WTC11 (cell line): Measurements from ENCODE around the gene UTP11. TPM values are rescaled to one million over a fixed set of nuclear protein-coding genes. Genes with fewer than 3 reads are reported as not detected.

Experiments used
- ATAC-seq: fragments of 200-7000 bp; cut with Tn5 transposase; 2 replicates; pipeline ENCODE4 v1.10.0; 2021; ENCODE audit warnings: mild to moderate bottlenecking, moderate library complexity
- CTCF ChIA-PET: fragments of 300-600 bp; sonication (Branson Sonifier 250); formaldehyde crosslinking; loops from one replicate; lab custom pipeline; 2021; ENCODE audit warnings: antibody characterized with exemption; lab: Charles Lee
- POLR2A ChIA-PET: fragments of 350-600 bp; sonication (Branson Sonifier 250); formaldehyde crosslinking; loops from one replicate; lab custom pipeline; 2021; ENCODE audit warnings: antibody characterized with exemption; lab: Charles Lee
- DNase-seq: peaks from one replicate; pipeline ENCODE4 v3.0.0; 2021; ENCODE audit warnings: low spot score
- H3K27ac Mint-ChIP-seq: 2 replicates; pipeline ENCODE4 v1.8.0; 2021; ENCODE audit warnings: mixed read lengths
- H3K27me3 Mint-ChIP-seq: 2 replicates; pipeline ENCODE4 v1.8.0; 2021; ENCODE audit warnings: low read depth, mild to moderate bottlenecking, moderate library complexity, mixed read lengths
- H3K36me3 Mint-ChIP-seq: 2 replicates; pipeline ENCODE4 v1.8.0; 2021; ENCODE audit warnings: mixed read lengths
- H3K4me1 Mint-ChIP-seq: 2 replicates; pipeline ENCODE4 v1.8.0; 2022; ENCODE audit warnings: mixed read lengths
- H3K4me3 Mint-ChIP-seq: 2 replicates; pipeline ENCODE4 v1.8.0; 2021; ENCODE audit warnings: mild to moderate bottlenecking, moderate library complexity, mixed read lengths
- H3K9me3 Mint-ChIP-seq: 2 replicates; pipeline ENCODE4 v1.8.0; 2021; ENCODE audit warnings: mixed read lengths
- AFF4 ChIP-seq: sonication (generic); formaldehyde crosslinking; IDR thresholded peaks from 2 replicates; pipeline ENCODE4 v1.8.1; 2023; ENCODE audit warnings: mild to moderate bottlenecking, missing genetic modification reagents, borderline replicate concordance
- ETV6 ChIP-seq: sonication (generic); formaldehyde crosslinking; IDR thresholded peaks from 2 replicates; pipeline ENCODE4 v1.8.1; 2022; ENCODE audit warnings: mild to moderate bottlenecking, missing genetic modification reagents
- KAT7 ChIP-seq: sonication (generic); formaldehyde crosslinking; IDR thresholded peaks from 2 replicates; pipeline ENCODE4 v1.8.1; 2023; ENCODE audit warnings: missing genetic modification reagents, mild to moderate bottlenecking, borderline replicate concordance
- MAX ChIP-seq: sonication (generic); formaldehyde crosslinking; IDR thresholded peaks from 2 replicates; pipeline ENCODE4 v1.8.0; 2022; ENCODE audit warnings: mild to moderate bottlenecking, missing genetic modification reagents
- NFATC4 ChIP-seq: fragments of 250-450 bp; sonication (Bioruptor Pico); IDR thresholded peaks from 2 replicates; pipeline ENCODE4 v1.9.0; 2021; ENCODE audit warnings: mild to moderate bottlenecking
- PRRX2 ChIP-seq: fragments of 250-450 bp; sonication (Bioruptor Pico); IDR thresholded peaks from 2 replicates; pipeline ENCODE4 v1.8.0; 2021; ENCODE audit warnings: mild to moderate bottlenecking
- SMAD4 ChIP-seq: sonication (generic); formaldehyde crosslinking; IDR thresholded peaks from 2 replicates; pipeline ENCODE4 v1.8.0; 2022; ENCODE audit warnings: mild to moderate bottlenecking, missing genetic modification reagents
- ZNF396 ChIP-seq: fragments of 250-450 bp; sonication (Bioruptor Pico); IDR thresholded peaks from 2 replicates; pipeline ENCODE4 v1.8.0; 2021; ENCODE audit warnings: mild to moderate bottlenecking, moderate library complexity, borderline replicate concordance
- ZNF425 ChIP-seq: fragments of 250-450 bp; sonication (Bioruptor Pico); conservative IDR thresholded peaks from 2 replicates; pipeline ENCODE4 v1.9.0; 2021; ENCODE audit warnings: mild to moderate bottlenecking
- ZNF512 ChIP-seq: sonication (generic); formaldehyde crosslinking; IDR thresholded peaks from 2 replicates; pipeline ENCODE4 v1.8.1; 2022; ENCODE audit warnings: missing genetic modification reagents, borderline replicate concordance
- total RNA-seq: library from RNA; stranded (reverse); gene quantifications from 3 replicates; pipeline ENCODE4 v1.2.3, GENCODE V29; 2021
- TF ChIP-seq, protein P1 (sequence below): fragments of 250-450 bp; sonication (Bioruptor Pico); IDR thresholded peaks from 2 replicates; pipeline ENCODE4 v1.9.0; 2021; ENCODE audit warnings: mild to moderate bottlenecking, borderline replicate concordance
- TF ChIP-seq, protein P2 (sequence below): sonication (generic); formaldehyde crosslinking; conservative IDR thresholded peaks from 2 replicates; pipeline ENCODE4 v1.8.1; 2022; ENCODE audit warnings: mild to moderate bottlenecking, missing genetic modification reagents

UTP11 gene
- total RNA-seq, 1 experiment from 2014 or later = 42.2 TPM

DNA sequence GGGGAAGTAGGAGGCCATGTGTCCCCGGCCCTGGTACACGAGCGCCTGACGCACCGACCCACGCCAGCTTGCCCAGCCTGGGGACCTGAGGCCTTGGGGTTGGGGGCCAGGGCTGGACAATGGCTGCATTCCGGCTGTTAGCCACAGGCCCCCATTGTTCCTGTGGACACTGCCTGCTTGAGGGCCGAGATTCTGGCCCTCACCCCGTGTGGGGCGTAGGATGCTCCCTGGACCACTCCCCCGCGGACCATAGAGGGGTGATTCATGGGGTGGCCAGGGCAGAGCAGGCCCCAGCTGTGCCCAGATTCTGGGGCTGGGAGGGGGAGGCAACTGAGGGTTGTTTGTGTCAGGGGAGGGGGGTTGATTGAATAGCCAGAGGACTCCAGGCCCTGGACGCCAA is 22.3 kb downstream of the UTP11 start:
- Mint-ChIP-seq H3K27ac (no peak overlapping the region), H3K36me3 (peaks cover 13% of the 10 kb centered on the region), H3K27me3 (peaks cover 2% of the 10 kb centered on the region; the same call in 1 of the 2 replicates), H3K4me1 (peaks cover 17% of the 10 kb centered on the region), H3K4me3 (no peak overlapping the region), H3K9me3 (peaks cover 11% of the 10 kb centered on the region)
- ChIA-PET CTCF (no interaction called here), POLR2A (no interaction called here)
- no peak for ATAC-seq
- DNase-seq = no peak
- TF ChIP-seq MAX (CRISPR knock-in tag) (no peak), PRRX2 (CRISPR knock-in tag) (no peak), ZNF425 (CRISPR knock-in tag) (no peak), KAT7 (CRISPR knock-in tag) (no peak), ETV6 (CRISPR knock-in tag) (no peak), SMAD4 (CRISPR knock-in tag) (no peak), ZNF512 (CRISPR knock-in tag) (no peak), AFF4 (CRISPR knock-in tag) (no peak), ZNF396 (CRISPR knock-in tag) (no peak), NFATC4 (CRISPR knock-in tag) (no peak)
- TF ChIP-seq, protein P1, sequence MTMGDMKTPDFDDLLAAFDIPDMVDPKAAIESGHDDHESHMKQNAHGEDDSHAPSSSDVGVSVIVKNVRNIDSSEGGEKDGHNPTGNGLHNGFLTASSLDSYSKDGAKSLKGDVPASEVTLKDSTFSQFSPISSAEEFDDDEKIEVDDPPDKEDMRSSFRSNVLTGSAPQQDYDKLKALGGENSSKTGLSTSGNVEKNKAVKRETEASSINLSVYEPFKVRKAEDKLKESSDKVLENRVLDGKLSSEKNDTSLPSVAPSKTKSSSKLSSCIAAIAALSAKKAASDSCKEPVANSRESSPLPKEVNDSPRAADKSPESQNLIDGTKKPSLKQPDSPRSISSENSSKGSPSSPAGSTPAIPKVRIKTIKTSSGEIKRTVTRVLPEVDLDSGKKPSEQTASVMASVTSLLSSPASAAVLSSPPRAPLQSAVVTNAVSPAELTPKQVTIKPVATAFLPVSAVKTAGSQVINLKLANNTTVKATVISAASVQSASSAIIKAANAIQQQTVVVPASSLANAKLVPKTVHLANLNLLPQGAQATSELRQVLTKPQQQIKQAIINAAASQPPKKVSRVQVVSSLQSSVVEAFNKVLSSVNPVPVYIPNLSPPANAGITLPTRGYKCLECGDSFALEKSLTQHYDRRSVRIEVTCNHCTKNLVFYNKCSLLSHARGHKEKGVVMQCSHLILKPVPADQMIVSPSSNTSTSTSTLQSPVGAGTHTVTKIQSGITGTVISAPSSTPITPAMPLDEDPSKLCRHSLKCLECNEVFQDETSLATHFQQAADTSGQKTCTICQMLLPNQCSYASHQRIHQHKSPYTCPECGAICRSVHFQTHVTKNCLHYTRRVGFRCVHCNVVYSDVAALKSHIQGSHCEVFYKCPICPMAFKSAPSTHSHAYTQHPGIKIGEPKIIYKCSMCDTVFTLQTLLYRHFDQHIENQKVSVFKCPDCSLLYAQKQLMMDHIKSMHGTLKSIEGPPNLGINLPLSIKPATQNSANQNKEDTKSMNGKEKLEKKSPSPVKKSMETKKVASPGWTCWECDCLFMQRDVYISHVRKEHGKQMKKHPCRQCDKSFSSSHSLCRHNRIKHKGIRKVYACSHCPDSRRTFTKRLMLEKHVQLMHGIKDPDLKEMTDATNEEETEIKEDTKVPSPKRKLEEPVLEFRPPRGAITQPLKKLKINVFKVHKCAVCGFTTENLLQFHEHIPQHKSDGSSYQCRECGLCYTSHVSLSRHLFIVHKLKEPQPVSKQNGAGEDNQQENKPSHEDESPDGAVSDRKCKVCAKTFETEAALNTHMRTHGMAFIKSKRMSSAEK (CRISPR knock-in tag) = no peak
- TF ChIP-seq, protein P2, sequence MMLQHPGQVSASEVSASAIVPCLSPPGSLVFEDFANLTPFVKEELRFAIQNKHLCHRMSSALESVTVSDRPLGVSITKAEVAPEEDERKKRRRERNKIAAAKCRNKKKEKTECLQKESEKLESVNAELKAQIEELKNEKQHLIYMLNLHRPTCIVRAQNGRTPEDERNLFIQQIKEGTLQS (CRISPR knock-in tag) = no peak
